ENCODE results near the gene TMEM151B.

TMEM151B gene

GRCh38 chr6:44275271-44275748 lies 5.1 kb downstream of the TMEM151B start:
- H3K36me3 ChIP-seq (ENCODE audit: low read depth) = no peaks in the 10 kb centered on the region
- H3K4me1 ChIP-seq (ENCODE audit: insufficient read depth, poor library complexity, severe bottlenecking) = no peaks in the 10 kb centered on the region
- TF ChIP-seq CTCF (IDR thresholded peaks at IDR 0.05; ENCODE audit: poor library complexity, severe bottlenecking) = no peak
- no peak overlapping the region for H3K27ac ChIP-seq (ENCODE audit: poor library complexity, severe bottlenecking)
- H3K9me3 ChIP-seq (ENCODE audit: severe bottlenecking) = no peaks in the 10 kb centered on the region
- H3K27me3 ChIP-seq (ENCODE audit: insufficient read depth, poor library complexity, severe bottlenecking) = peaks cover 34% of the 10 kb centered on the region
- ATAC-seq (ENCODE audit: low read depth) (no peak), DNase-seq (ENCODE audit: low spot score) (no peak)
- H3K4me3 ChIP-seq (ENCODE audit: severe bottlenecking) = no peak overlapping the region

DNA sequence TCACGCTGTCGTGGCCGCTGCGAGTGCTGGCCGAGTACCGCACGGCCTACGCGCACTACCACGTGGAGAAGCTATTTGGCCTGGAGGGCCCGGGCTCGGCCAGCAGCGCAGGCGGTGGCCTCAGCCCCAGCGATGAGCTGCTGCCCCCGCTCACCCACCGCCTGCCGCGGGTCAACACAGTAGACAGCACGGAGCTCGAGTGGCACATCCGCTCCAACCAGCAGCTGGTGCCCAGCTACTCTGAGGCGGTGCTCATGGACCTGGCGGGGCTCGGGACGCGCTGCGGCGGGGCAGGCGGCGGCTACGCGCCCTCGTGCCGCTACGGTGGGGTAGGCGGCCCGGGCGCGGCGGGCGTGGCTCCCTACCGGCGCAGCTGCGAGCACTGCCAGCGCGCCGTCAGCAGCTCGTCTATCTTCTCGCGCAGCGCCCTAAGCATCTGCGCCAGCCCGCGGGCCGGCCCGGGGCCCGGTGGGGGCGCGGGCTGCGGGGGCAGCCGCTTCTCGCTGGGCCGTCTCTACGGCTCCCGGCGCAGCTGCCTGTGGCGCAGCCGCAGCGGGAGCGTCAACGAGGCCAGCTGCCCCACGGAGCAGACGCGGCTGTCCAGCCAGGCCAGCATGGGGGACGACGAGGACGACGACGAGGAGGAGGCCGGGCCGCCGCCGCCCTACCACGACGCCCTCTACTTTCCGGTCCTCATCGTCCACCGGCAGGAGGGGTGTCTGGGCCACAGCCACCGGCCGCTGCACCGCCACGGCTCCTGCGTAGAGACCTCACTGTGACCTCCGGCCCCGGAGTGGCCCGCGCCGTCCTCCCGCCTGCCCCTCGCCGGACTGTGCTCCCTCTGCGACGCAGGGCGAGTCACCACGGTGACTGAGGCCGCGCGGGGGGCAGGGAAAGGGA lies 5.7 kb downstream of the TMEM151B start:
- no peak overlapping the region for H3K27ac ChIP-seq (ENCODE audit: poor library complexity, severe bottlenecking)
- H3K27me3 ChIP-seq (ENCODE audit: insufficient read depth, poor library complexity, severe bottlenecking) = peaks cover 34% of the 10 kb centered on the region
- DNase-seq (ENCODE audit: low spot score) (no peak), ATAC-seq (ENCODE audit: low read depth) (peak; percentile 64)
- no peak for TF ChIP-seq CTCF (IDR thresholded peaks at IDR 0.05; ENCODE audit: poor library complexity, severe bottlenecking)
- H3K36me3 ChIP-seq (ENCODE audit: low read depth) = no peaks in the 10 kb centered on the region
- H3K4me3 ChIP-seq (ENCODE audit: severe bottlenecking) = peak overlapping the region; percentile 10
- H3K9me3 ChIP-seq (ENCODE audit: severe bottlenecking) = no peaks in the 10 kb centered on the region
- H3K4me1 ChIP-seq (ENCODE audit: insufficient read depth, poor library complexity, severe bottlenecking) = no peaks in the 10 kb centered on the region

DNA sequence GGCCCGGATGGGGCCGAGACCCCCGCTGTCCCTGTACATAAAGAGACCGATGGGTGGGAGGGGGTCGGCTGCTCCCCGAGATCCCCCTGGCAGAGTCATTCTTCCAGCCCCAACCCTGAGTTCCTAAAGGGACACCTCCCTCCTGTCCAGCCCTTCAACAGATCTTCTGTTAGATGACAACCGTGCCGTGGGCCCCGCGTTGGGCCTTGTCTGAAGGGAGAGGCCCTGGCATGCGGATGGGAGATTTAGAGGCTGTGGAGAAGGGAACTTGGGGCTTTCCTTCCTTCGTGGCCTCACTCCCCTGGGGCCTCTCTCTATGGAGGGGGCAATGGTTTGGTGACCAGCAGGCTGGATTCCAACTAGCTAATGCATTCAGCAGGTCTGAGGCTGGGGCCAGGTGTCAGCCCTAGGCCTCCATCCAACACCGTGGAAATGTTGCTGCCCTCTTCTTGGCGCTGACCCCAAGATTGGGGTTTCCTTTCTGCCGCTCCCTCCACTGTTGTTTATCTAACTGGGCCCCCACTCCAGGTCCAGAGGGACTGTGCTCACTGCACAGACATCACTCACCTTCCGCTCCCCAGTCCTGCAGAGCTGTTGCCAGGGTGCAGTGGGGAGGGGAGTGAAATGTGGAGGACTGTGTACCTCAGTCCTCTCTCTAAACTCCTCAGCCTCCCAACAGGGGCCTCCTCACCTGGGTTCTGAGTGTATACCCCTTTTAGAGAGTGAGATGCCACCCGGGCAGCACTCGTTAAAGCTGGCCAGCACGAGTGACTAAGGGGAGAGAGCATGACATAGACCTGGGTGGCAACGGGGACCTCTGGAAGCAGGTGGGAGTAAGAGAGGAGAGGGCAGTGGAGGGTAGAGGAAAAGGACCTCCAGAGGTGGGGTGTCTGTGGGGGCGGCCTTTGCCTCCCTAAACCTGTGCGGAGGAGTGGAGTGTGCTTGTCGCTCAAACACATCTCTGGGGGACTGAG lies 6.7 kb downstream of the TMEM151B start:
- ATAC-seq (ENCODE audit: low read depth) (no peak), DNase-seq (ENCODE audit: low spot score) (no peak)
- Histone ChIP-seq H3K4me3 (ENCODE audit: severe bottlenecking) (no peak overlapping the region), H3K27ac (ENCODE audit: poor library complexity, severe bottlenecking) (no peak overlapping the region), H3K9me3 (ENCODE audit: severe bottlenecking) (no peaks in the 10 kb centered on the region), H3K36me3 (ENCODE audit: low read depth) (no peaks in the 10 kb centered on the region), H3K27me3 (ENCODE audit: insufficient read depth, poor library complexity, severe bottlenecking) (peaks cover 26% of the 10 kb centered on the region), H3K4me1 (ENCODE audit: insufficient read depth, poor library complexity, severe bottlenecking) (no peaks in the 10 kb centered on the region)
- TF ChIP-seq CTCF (IDR thresholded peaks at IDR 0.05; ENCODE audit: poor library complexity, severe bottlenecking) = no peak

GRCh38 chr6:44277763-44278162 lies 7.5 kb downstream of the TMEM151B start:
- Histone ChIP-seq H3K27ac (ENCODE audit: poor library complexity, severe bottlenecking) (no peak overlapping the region), H3K36me3 (ENCODE audit: low read depth) (no peaks in the 10 kb centered on the region), H3K4me1 (ENCODE audit: insufficient read depth, poor library complexity, severe bottlenecking) (no peaks in the 10 kb centered on the region), H3K27me3 (ENCODE audit: insufficient read depth, poor library complexity, severe bottlenecking) (peaks cover 18% of the 10 kb centered on the region), H3K4me3 (ENCODE audit: severe bottlenecking) (no peak overlapping the region), H3K9me3 (ENCODE audit: severe bottlenecking) (no peaks in the 10 kb centered on the region)
- DNase-seq (ENCODE audit: low spot score) = no peak
- no peak for TF ChIP-seq CTCF (IDR thresholded peaks at IDR 0.05; ENCODE audit: poor library complexity, severe bottlenecking)
- no peak for ATAC-seq (ENCODE audit: low read depth)
